ENCODE data around the gene NEU3.
A peak's percentile ranks its signal among the peaks of the same experiment; 100 is the strongest.
"Not testable (repeated sequence)": the region's sequence is repeated elsewhere in the genome, so short reads cannot be mapped to it uniquely, and the experiment has no call there.

Gene NEU3

GRCh38 chr11:75031224-75031753 lies 42.6 kb downstream of the NEU3 start:
- DNase-seq: no peak

DNA sequence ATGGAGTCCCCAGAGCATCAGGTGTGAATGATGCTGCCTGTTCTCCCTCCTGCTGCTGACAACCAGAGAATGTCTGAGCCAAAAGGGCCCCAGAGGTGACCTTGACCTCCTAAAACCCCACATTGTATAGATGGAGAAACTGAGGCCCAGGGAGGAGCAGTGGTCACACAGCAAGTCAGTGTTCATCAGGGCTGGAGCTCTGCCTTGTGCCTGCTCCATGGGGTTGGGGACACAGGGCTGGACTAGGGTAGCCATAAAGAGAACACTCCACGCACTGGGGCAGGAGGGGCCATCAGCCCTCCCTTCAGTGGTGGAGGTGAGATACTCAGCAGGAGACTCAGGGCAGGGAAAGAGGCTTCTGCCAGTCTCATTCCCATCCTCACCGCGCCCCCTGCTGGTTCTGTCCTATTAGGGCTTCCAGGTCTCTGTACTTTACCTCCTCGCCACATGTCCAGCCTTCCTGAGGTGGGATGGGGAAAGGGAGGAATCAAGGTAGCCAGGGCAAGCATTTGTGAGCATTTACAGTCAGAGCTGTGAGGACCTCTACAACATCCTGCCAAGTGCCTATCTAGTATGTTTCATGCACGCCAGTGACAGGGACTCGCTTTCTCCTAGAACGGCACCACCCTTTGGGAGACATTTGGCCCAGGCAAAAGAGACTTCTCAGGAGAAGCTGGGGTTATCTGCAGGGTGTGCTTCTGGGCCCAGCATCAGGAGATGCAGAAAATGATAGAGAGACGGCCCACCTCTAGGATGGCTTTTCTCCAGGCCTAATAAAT lies 43.2 kb downstream of the NEU3 start:
- peak; percentile 43 for DNase-seq

GRCh38 chr11:75032550-75032935 lies 43.8 kb downstream of the NEU3 start:
- no peak for DNase-seq

GRCh38 chr11:75033916-75034315 lies 45.2 kb downstream of the NEU3 start:
- DNase-seq: no peak

DNA sequence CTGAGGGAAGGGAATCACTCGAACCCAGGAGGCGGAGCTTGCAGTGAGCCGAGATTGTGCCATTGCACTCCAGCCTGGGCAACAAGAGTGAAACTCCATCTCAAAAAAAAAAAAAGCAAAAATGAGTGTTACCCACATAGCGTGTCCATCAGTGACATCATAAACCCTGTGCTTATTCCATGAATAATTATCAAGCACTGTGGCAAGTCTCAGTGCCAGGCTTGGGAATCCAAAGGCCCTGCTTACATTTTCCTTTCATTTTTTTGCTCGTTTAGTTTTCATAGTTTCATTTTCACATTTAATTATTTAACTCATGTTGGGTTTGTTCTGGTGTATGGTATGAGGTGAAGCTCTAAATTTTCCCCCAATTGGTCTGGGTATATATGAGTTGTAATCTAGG lies 46.5 kb downstream of the NEU3 start:
- DNase-seq: no peak

- no peak for DNase-seq
Measured at GRCh38 chr11:75035911-75036565, 47.3 kb downstream of the NEU3 start.

GRCh38 chr11:75040167-75040770 lies 51.5 kb downstream of the NEU3 start:
- no peak for DNase-seq

- no peak for DNase-seq
Measured at GRCh38 chr11:75041263-75041662, 52.5 kb downstream of the NEU3 start.

DNA sequence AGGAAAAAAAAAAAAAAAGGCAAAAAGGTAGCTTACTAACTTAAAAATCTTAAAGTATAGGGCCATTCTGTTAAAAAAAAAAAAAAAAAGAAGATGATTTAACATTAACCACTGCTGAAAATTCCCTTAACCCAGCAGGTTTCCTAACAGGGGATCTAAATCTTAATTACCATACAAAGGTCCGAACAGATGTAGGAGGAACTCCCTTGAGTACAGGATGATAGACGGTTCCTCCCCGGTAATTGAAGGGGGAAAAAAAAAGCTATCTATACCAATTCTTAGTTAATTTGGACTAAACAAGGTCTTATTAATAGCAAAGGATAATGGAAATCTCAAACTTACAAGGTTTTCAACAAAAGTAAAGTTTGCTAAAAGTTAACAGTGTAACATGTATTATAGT lies 53.1 kb downstream of the NEU3 start:
- not testable (repeated sequence) for DNase-seq

GRCh38 chr11:75044381-75045170 lies 55.8 kb downstream of the NEU3 start:
- not testable (repeated sequence) for DNase-seq

DNA sequence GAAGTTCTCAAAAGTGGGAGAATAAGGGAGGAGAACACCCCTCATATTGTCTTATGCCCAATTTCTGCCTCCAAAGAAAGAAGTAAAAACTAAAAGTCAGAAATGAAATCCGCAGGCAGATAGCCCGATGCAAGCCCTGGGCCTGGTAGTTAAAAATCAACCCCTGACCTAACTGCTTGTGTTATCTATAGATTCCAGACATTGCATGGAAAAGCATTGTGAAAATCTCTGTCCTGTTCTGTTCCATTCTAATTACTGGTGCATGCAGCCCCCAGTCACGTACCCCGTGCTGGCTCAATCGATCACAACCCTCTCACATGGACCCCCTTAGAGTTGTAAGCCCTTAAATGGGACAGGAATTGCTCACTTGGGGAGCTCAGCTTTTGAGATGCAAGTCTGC lies 57.9 kb downstream of the NEU3 start:
- not testable (repeated sequence) for DNase-seq

DNA sequence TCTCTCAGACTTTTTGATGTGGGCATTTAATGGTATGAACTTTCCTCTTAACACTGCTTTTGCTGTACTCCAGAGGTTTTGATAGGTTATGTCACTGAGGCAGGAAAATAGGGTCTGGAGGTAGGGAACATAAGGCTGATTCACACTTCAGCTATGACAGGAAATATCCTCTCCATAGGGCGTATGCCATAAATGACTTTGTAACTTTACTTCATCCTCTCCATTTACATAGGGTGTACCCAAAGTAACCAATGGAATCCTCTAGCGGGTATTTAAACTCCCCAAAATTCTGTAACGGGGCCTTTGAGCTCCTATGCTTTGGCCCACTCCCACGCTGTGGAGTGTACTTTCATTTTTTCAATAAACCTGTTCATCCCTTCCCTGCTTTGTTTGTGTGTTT lies 58.5 kb downstream of the NEU3 start:
- no peak for DNase-seq

DNA sequence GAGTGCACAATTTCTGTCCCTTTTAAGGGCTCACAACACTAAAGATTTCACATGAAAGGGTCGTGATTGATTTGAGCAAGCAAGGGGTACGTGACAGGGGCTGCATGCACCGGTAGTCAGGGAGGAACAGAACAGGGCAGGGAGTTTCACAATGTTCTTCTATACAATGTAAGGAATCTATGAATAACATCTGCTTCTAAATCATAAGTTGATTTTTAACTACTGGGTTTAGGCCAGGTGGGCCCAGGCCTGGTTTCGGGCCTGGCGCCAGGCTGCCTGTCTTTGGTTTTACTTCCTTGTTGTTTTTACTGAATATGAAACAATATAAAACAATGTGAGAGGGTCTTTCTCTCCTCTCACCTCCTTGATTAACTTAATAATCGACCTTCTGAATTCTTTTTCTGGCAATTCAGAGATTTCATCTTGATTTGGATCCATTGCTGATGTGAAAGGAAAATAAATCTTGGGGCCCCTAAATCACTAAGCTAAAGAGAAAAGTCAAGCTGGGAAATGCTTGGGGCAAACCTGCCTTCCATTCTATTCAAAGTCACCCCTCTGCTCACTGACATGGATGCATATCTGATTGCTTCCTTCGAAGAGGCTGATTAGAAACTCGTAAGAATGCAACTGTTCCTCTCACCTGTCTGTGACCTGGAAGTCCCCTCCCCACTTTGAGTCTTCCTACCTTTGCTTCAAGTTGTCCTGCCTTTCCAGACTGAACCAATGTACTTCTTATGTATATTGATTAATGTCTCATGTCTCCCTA lies 61.0 kb downstream of the NEU3 start:
- not testable (repeated sequence) for DNase-seq

GRCh38 chr11:75050516-75050915 lies 61.8 kb downstream of the NEU3 start:
- no peak for DNase-seq

DNA sequence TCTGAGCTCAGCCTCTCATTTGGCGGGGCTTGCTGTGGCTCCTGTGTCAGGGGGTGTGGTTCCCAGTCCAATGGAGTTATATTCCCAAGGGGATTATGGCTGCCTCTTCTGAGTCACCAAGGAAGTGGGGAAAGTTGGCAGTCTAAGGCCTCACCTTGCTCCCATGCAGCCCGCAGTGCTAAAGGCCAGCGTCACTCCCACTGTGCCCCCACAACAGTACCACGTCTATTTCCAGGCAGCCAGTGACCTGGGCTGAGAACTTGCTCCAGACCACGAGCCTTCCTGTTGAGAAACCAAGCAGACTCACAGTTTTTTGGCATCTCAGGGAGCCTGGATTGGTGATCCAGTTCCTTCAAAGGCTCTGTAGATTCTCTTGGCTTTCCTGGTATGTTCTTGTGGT lies 62.3 kb downstream of the NEU3 start:
- no peak for DNase-seq

GRCh38 chr11:75052457-75052856 lies 63.7 kb downstream of the NEU3 start:
- no peak for DNase-seq

DNA sequence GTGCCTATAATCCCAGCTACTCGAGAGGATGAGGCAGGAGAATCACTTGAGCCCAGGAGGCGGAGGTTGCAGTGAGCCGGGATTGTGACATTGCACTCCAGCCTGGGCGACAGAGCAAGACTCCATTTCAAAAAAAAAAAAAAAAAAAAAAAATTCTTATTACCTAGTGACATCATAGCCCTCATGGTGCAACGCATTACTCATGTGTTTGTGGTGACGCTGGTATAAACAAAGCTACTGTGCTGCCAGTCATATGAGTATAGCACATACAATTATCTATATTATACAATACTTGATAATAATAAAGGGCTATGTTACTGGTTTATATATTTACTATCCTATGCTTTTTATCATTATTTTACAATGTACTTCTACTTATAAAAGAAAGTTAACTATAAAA lies 66.8 kb downstream of the NEU3 start:
- DNase-seq: no peak

DNA sequence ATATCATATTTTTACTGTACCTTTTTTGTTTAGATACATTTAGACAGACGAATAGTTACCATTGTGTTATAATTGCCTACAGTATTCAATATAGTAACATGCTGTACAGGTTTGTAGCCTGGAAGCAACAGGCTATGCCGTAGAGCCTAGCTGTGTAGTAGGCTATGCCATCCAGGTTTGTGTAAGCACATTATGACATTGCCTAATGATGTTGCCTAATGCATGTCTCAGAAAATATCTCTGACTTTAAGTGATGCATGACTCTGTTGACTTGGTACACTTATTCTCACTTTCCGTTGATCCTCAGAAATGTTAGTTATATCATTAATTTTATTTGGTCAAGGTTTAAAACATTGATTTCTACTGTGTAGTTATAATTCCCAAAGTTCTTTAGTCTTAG lies 68.1 kb downstream of the NEU3 start:
- no peak for DNase-seq

GRCh38 chr11:75059299-75059698 lies 70.6 kb downstream of the NEU3 start:
- DNase-seq: no peak

- no peak for DNase-seq
Measured at GRCh38 chr11:75063741-75064314, 75.1 kb downstream of the NEU3 start.

GRCh38 chr11:75066061-75066460 lies 77.3 kb downstream of the NEU3 start:
- DNase-seq: no peak

Data from left hindlimb (tissue), 1 donor.